Left cardiac atrium (tissue), 4 donors: ENCODE data around the gene SYT3. TPM values are rescaled to one million over a fixed set of nuclear protein-coding genes. Genes with fewer than 3 reads are reported as not detected.
"Not testable (repeated sequence)": the region's sequence is repeated elsewhere in the genome, so short reads cannot be mapped to it uniquely, and the experiment has no call there.

Experiments used
- ATAC-seq, 2 donors: fragments of 200-7000 bp; cut with Tn5 transposase; one replicate each; pipeline ENCODE4 v1.9.1; 2020; ENCODE audit warnings: mild to moderate bottlenecking in 2 of 2, moderate library complexity in 2 of 2
- DNase-seq: peaks from one replicate; pipeline ENCODE4 v3.0.0-alpha.2; 2020
- intact Hi-C, 2 donors: fragments of 100-400 bp; cut with DNase I; formaldehyde crosslinking; loops; one replicate each; pipeline versions ENCODE4 v1.14.1 to v1.15.1; 2022 to 2023
- total RNA-seq, 2 donors: library from RNA; stranded (reverse); fragmentation: NEBNext Ultra II Directional; extraction: Animal tissue kit (Norgen Biotek cat#: 25700); gene quantifications; one replicate each; pipeline ENCODE4 v1.2.1, GENCODE V29; 2021
- donor health status: DM: no; HTN: yes; CAD: no.
- donor health status: DM: no; HTN: yes; CAD: no; lungs with severe emphysema.
- donor health status: DM: yes; HTN: yes; CAD: no.
- donor health status: Dilated cardiomyopathy.

Gene SYT3
- total RNA-seq, 2 donors from 2014 or later: 0.24 to 0.52 TPM

GRCh38 chr19:50612504-50613404 lies 26.9 kb downstream of the SYT3 start:
- ATAC-seq, DNase-seq, intact Hi-C loops: not testable (repeated sequence)

- DNase-seq (peak; percentile 90), ATAC-seq (peak; percentile 84 to 89)
- intact Hi-C loops: no loop called here
Measured at GRCh38 chr19:50607874-50608785, 31.6 kb downstream of the SYT3 start.

GRCh38 chr19:50607388-50607787 lies 32.3 kb downstream of the SYT3 start:
- ATAC-seq: no peak
- intact Hi-C loops: no loop called here
- no peak for DNase-seq

- DNase-seq, intact Hi-C loops: not testable (repeated sequence)
- peak in 1 of 2 donors; percentile 64 for ATAC-seq
Measured at GRCh38 chr19:50606059-50606836, 33.4 kb downstream of the SYT3 start.

GRCh38 chr19:50604264-50605073 lies 35.2 kb downstream of the SYT3 start:
- intact Hi-C loops, DNase-seq: not testable (repeated sequence)
- ATAC-seq: peak; percentile 27 to 30

GRCh38 chr19:50602935-50603334 lies 36.7 kb downstream of the SYT3 start:
- intact Hi-C loops: no loop called here
- ATAC-seq (no peak), DNase-seq (no peak)

- intact Hi-C loops: no loop called here
- ATAC-seq: no peak
- DNase-seq: no peak
Measured at GRCh38 chr19:50602496-50602895, 37.2 kb downstream of the SYT3 start.

GRCh38 chr19:50602089-50602422 lies 37.6 kb downstream of the SYT3 start:
- ATAC-seq: no peak

GRCh38 chr19:50601407-50602088 lies 38.1 kb downstream of the SYT3 start:
- ATAC-seq (no peak), DNase-seq (no peak)
- intact Hi-C loops: no loop called here

More at GRCh38 chr19:50602089-50602422, 37.6 kb downstream of the SYT3 start:
- intact Hi-C loops: no loop called here
- DNase-seq: no peak

GRCh38 chr19:50599427-50599826 lies 40.3 kb downstream of the SYT3 start:
- DNase-seq (no peak), ATAC-seq (no peak)
- intact Hi-C loops: no loop called here

- DNase-seq: no peak
- no peak for ATAC-seq
- intact Hi-C loops: no loop called here
Measured at GRCh38 chr19:50590191-50590590, 49.5 kb downstream of the SYT3 start.

GRCh38 chr19:50581795-50582660 lies 57.7 kb downstream of the SYT3 start:
- ATAC-seq, intact Hi-C loops, DNase-seq: not testable (repeated sequence)

GRCh38 chr19:50580970-50581634 lies 58.6 kb downstream of the SYT3 start:
- DNase-seq: no peak
- intact Hi-C loops: no loop called here
- no peak for ATAC-seq

- no peak for DNase-seq
- no peak for ATAC-seq
- intact Hi-C loops: no loop called here
Measured at GRCh38 chr19:50580240-50580639, 59.4 kb downstream of the SYT3 start.

- DNase-seq, ATAC-seq, intact Hi-C loops: not testable (repeated sequence)
Measured at GRCh38 chr19:50576769-50577168, 62.9 kb downstream of the SYT3 start.

- DNase-seq: no peak
- ATAC-seq: no peak
- intact Hi-C loops: no loop called here
Measured at GRCh38 chr19:50573741-50574461, 65.8 kb downstream of the SYT3 start.
